Endothelial cell (in vitro differentiated cells): ENCODE results near the gene ATP5MC3. TPM values are rescaled to one million over a fixed set of nuclear protein-coding genes. Genes with fewer than 3 reads are reported as not detected.

ENCODE experiments used
- DNase-seq: peaks from one replicate; pipeline ENCODE4 v3.0.0; 2021; ENCODE audit warnings: low spot score
- H3K27ac Mint-ChIP-seq: one replicate; pipeline ENCODE4 v1.8.0; 2021; ENCODE audit warnings: mixed read lengths, inconsistent platforms; ENCODE audit not compliant: unreplicated experiment
- H3K27me3 Mint-ChIP-seq: one replicate; pipeline ENCODE4 v1.8.0; 2021; ENCODE audit warnings: mild to moderate bottlenecking, moderate library complexity, mixed read lengths, inconsistent platforms; ENCODE audit not compliant: unreplicated experiment
- H3K36me3 Mint-ChIP-seq: one replicate; pipeline ENCODE4 v1.8.0; 2021; ENCODE audit warnings: mild to moderate bottlenecking, low read depth, mixed read lengths, inconsistent platforms; ENCODE audit not compliant: unreplicated experiment
- H3K4me1 Mint-ChIP-seq: one replicate; pipeline ENCODE4 v1.8.0; 2021; ENCODE audit warnings: mild to moderate bottlenecking, mixed read lengths, inconsistent platforms; ENCODE audit not compliant: unreplicated experiment
- H3K4me3 Mint-ChIP-seq: one replicate; pipeline ENCODE4 v1.8.0; 2021; ENCODE audit warnings: mild to moderate bottlenecking, mixed read lengths, inconsistent platforms; ENCODE audit not compliant: unreplicated experiment
- H3K9me3 Mint-ChIP-seq: one replicate; pipeline ENCODE4 v1.8.0; 2021; ENCODE audit warnings: mixed read lengths, inconsistent platforms; ENCODE audit not compliant: unreplicated experiment
- CTCF ChIP-seq: fragments of 200-600 bp; sonication (generic); IDR thresholded peaks from one replicate; pipeline ENCODE4 v1.5.0; 2021; ENCODE audit warnings: antibody characterized with exemption; ENCODE audit not compliant: unreplicated experiment
- total RNA-seq: library from RNA; stranded (reverse); fragmentation: NEBNext Ultra II Directional; extraction: Animal tissue kit (Norgen Biotek cat#: 25700); gene quantifications from one replicate; pipeline ENCODE4 v1.2.1, GENCODE V29; 2021; ENCODE audit not compliant: unreplicated experiment

Gene ATP5MC3
- total RNA-seq, 1 donor from 2014 or later, result 207 TPM

GRCh38 chr2:175140332-175140731 is 41.2 kb downstream of the ATP5MC3 start:
- TF ChIP-seq CTCF, result no peak
- H3K27ac Mint-ChIP-seq, result no peak overlapping the region
- H3K4me3 Mint-ChIP-seq, result no peak overlapping the region
- H3K9me3 Mint-ChIP-seq, result no peaks in the 10 kb centered on the region
- H3K4me1 Mint-ChIP-seq, result no peaks in the 10 kb centered on the region
- DNase-seq, result no peak
- peaks cover 7% of the 10 kb centered on the region for H3K36me3 Mint-ChIP-seq
- H3K27me3 Mint-ChIP-seq, result no peaks in the 10 kb centered on the region

GRCh38 chr2:175137793-175138192 is 43.7 kb downstream of the ATP5MC3 start:
- Mint-ChIP-seq H3K4me3 (no peak overlapping the region), H3K27ac (no peak overlapping the region), H3K36me3 (peaks cover 3% of the 10 kb centered on the region), H3K27me3 (no peaks in the 10 kb centered on the region), H3K9me3 (no peaks in the 10 kb centered on the region), H3K4me1 (no peaks in the 10 kb centered on the region)
- DNase-seq, result no peak
- no peak for TF ChIP-seq CTCF

- TF ChIP-seq CTCF, result no peak
- no peaks in the 10 kb centered on the region for H3K4me1 Mint-ChIP-seq
- no peak overlapping the region for H3K4me3 Mint-ChIP-seq
- no peak for DNase-seq
- H3K27ac Mint-ChIP-seq, result peak overlapping the region; percentile 25
- H3K27me3 Mint-ChIP-seq, result no peaks in the 10 kb centered on the region
- H3K36me3 Mint-ChIP-seq, result peaks cover under 1% of the 10 kb centered on the region
- H3K9me3 Mint-ChIP-seq, result no peaks in the 10 kb centered on the region
These were observed 44.9 kb downstream of the ATP5MC3 start for GRCh38 chr2:175136334-175137215.

GRCh38 chr2:175135862-175136261 is 45.6 kb downstream of the ATP5MC3 start:
- H3K36me3 Mint-ChIP-seq, result no peaks in the 10 kb centered on the region
- no peak overlapping the region for H3K4me3 Mint-ChIP-seq
- H3K9me3 Mint-ChIP-seq, result no peaks in the 10 kb centered on the region
- H3K27ac Mint-ChIP-seq, result no peak overlapping the region
- no peak for DNase-seq
- H3K27me3 Mint-ChIP-seq, result no peaks in the 10 kb centered on the region
- H3K4me1 Mint-ChIP-seq, result no peaks in the 10 kb centered on the region
- TF ChIP-seq CTCF, result no peak

- no peaks in the 10 kb centered on the region for H3K27me3 Mint-ChIP-seq
- no peaks in the 10 kb centered on the region for H3K9me3 Mint-ChIP-seq
- no peaks in the 10 kb centered on the region for H3K4me1 Mint-ChIP-seq
- no peak for TF ChIP-seq CTCF
- no peak overlapping the region for H3K27ac Mint-ChIP-seq
- DNase-seq, result no peak
- no peaks in the 10 kb centered on the region for H3K36me3 Mint-ChIP-seq
- H3K4me3 Mint-ChIP-seq, result no peak overlapping the region
These were observed 46.3 kb downstream of the ATP5MC3 start for GRCh38 chr2:175135177-175135576.
